GM19455 (cell line): ENCODE results near the gene C11orf58.

Experiments
- ATAC-seq: cut with Tn5 transposase; IDR thresholded peaks from one replicate; pipeline ENCODE4 v1.9.1; 2021; ENCODE audit not compliant: unreplicated experiment

The C11orf58 gene

GRCh38 chr11:16801288-16801980, 63.0 kb downstream of the C11orf58 start:
- ATAC-seq = no peak

- no peak for ATAC-seq
Measured at GRCh38 chr11:16804104-16804947, 65.9 kb downstream of the C11orf58 start.

GRCh38 chr11:16805938-16806337, 67.5 kb downstream of the C11orf58 start:
- no peak for ATAC-seq

- ATAC-seq = no peak
Measured at GRCh38 chr11:16806791-16807190, 68.3 kb downstream of the C11orf58 start.

- no peak for ATAC-seq
Measured at GRCh38 chr11:16807306-16807705, 68.9 kb downstream of the C11orf58 start.
